ENCODE results near the gene CCDC188.
"Not testable (repeated sequence)": the region's sequence is repeated elsewhere in the genome, so short reads cannot be mapped to it uniquely, and the experiment has no call there.

Gene CCDC188

GRCh38 chr22:20169253-20169822, 18.5 kb upstream of the CCDC188 start:
- no peak for DNase-seq

- no peak for DNase-seq
Measured at GRCh38 chr22:20167643-20168322, 16.9 kb upstream of the CCDC188 start.

GRCh38 chr22:20166703-20167102, 15.8 kb upstream of the CCDC188 start:
- no peak for DNase-seq

GRCh38 chr22:20165913-20166312, 15.1 kb upstream of the CCDC188 start:
- no peak for DNase-seq

GRCh38 chr22:20165421-20165820, 14.6 kb upstream of the CCDC188 start:
- no peak for DNase-seq

GRCh38 chr22:20164863-20165262, 14.0 kb upstream of the CCDC188 start:
- DNase-seq = no peak

DNA sequence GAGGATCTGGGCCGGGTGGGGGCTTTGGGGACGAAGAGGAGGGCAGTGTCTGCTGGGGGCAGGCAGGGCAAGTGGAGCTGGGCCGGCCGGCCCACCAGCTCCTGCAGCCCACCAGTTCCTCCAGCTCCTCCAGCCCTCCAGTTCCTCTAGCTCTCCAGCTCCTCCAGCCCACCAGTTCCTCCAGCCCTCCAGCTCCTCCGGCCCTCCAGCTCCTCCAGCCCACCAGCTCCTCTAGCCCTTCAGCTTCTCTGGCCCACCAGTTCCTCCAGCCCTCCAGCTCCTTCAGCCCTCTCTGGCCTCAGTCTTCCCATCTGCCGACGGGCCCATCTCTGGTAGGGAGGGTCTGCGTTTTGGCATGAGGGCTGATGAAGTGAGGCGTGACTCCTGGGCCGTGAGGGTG, 9.2 kb upstream of the CCDC188 start:
- no peak for DNase-seq

GRCh38 chr22:20159531-20159930, 8.7 kb upstream of the CCDC188 start:
- DNase-seq = not testable (repeated sequence)

- no peak for DNase-seq
Measured at GRCh38 chr22:20159076-20159475, 8.2 kb upstream of the CCDC188 start.

DNA sequence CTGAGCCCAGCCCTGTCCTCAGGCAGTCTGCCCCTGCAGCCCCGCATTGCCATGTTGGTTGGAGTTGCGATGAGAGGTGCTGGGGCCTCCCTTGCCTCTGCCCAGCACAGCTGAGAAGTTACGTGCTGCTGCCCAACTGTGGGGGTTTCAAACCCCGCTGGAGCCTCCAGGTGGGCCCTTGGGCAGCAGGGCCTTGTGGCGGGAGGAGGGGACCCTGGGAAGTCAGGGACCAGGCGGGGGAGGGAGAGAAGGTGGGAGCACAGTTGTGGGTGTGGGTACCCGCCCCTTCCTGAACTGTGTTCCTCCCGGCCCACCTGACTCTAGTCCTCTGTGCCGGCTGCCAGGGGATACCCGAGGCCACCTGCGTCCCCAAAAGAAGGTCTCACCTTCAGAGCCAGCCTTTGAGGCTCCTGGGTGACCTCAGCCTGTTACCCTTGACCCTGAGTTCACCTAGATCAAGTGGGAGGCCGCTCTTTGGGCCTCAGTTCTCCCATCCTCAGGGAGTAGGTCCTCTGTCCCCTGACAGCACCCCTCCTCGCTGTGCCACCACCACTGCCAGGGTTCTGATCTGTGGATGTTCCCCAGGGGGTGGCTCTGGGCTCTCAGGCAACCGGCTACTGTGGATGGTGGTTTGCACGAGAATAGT, 7.7 kb upstream of the CCDC188 start:
- no peak for DNase-seq

DNA sequence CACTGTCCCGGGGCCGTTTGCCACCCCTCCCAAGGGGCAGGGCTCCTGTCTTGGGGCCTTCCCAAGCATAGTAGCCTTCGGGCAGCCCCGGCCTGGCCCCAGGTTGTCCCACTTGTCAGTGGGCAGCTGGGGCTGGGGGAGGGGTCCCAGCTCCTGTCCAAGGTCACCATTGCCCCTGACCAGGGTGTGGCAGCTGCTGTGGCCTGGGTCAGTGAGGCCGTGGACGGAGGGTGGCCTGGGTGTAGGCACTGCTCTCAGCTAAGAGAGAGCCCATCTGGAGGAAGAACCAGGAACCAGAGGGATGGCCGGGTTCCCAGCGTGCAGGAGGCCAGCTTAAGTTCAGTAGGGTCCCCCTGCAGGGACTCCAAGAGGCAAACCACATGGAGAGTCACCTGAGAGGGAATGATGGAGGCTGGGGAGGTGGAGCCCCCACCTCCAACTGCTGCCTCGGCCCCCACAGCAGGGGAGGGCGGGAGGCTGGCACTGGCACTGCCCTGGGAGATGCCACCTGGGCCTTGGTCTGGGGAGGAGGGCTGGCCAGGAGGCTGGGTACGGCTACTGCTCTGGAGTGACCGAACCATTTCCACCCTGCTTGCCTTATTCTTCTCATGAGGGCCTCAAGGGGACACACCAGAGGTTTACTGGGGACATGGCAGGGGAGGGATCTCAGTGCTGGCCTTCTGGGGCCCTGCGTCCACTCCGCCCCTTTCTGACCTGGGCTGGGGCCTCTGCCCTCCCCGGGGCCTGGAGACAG, 6.8 kb upstream of the CCDC188 start:
- no peak for DNase-seq

GRCh38 chr22:20156611-20157429, 6.0 kb upstream of the CCDC188 start:
- DNase-seq = peak; percentile 59 to 60

GRCh38 chr22:20156042-20156389, 5.2 kb upstream of the CCDC188 start:
- no peak for DNase-seq

GRCh38 chr22:20155330-20156041, 4.6 kb upstream of the CCDC188 start:
- DNase-seq = peak; percentile 71 to 81

DNA sequence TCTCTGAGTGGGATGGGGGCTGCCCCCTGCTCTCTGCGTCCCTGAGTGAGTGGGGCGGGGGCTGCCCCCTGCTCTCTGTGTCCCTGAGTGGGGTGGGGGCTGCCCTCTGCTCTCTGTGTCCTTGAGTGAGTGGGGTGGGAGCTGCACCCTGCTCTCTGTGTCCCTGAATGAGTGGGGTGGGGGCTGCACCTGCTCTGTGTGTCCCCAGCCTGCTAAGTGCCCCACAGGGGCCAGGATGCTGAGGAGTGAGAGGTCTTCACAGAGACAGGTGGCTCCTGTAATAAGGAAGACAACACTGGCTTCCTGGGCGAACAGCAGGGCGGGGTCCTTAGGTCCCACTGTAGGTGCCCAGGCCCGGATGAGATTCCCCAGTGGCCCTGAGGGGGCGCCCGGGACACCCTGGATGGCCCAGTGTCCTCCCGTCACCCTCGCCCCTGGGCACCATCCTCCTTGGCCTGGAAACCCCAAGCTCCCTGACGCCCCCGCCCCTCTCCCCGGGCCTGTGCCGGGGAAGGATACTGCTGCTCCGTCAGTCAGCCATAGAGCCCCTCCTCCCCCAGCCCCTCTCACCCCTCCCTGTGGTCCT, 3.8 kb upstream of the CCDC188 start:
- peak; percentile 12 to 25 for DNase-seq

DNA sequence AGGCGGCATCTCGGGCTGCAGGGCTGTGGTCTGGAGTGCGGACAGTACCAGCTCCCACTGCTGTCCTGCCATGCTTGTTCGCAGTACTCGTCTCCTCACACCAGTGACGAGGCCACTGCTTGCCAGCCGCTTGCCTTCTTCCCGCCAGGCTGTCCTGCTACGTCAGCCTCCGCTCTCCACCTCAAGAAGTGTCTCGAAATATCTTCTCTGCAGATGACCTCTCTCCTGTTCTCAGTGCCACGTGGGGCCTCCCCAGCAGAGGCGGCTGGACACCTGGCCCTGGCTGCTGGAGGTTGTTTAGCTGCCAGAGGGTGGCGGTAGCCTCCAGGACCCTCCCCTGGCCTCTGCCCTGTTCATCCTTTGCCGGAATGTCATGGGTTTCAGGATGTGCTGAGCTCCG, 3.1 kb upstream of the CCDC188 start:
- DNase-seq = no peak

DNA sequence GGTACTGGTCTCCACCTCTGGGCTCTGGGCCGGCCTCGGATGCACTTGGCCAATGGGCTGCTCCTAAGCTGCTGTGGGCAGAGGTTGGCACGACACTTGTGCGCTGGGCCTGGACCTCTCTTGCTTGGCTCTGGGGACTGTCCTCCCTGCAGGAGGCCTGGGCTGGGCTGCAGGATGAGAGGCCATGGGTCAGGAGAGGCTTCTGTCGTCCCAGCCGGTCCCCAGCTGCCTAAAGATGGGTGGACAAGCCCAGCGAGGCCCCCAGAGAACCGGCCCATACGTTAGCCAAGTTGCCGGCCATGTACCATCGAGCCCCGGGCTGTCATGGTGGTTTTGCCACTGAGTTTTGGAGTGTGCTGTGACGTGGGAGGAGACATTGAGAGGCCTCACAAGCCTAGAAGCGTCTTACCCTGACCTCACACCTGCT, 1.6 kb upstream of the CCDC188 start:
- no peak for DNase-seq

GRCh38 chr22:20151276-20151588, 377 bp upstream of the CCDC188 start:
- DNase-seq = no peak

DNA sequence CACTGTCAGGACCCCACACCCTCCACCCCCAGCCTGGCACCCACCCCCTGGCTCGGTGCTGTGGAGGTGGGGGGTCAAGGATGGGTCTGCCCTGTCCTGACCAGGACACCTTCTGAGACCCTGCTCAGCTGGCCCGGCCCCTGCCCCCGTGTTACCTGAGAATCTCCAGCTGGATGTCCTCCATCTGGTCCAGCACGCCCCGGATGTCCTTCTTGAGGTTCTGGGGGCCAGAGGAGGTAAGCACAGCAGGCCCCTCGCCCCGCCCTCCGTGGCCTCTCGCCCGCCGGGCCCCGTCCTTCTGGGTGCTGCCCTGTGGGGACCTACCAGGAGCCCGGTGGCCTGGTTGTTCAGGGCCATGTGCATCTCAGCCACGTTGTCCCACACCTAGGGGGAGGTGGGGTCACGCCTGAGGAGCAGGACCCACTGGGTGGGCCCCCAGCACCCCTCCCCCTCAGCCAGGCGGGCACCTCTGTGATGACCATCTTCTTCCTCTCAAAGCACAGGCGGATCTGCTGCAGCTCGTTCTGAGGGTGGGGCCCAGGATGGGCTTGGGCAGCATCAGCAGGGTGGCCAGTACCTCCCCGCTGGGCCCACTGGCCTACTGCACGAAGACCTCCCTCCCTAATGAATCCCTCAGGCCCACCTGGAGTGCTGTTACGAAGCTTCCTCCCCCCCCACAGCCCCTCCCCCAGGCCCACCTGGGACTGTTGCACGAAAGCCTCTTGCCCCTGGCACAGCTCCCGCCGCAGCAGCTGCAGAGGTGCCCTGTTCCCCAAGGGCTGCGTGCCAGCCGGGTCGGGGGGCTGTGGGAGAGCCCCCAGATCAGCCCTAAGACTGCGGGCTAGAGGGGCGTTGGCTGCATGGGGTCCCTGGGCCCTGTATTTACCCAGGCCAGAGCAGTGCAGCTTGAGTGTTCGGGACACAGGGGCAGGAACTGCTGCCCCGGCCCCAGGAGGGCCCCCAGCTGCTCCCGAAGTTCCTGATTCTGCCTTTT, 1.3 kb downstream of the CCDC188 start:
- no peak for DNase-seq

- no peak for DNase-seq
Measured at GRCh38 chr22:20148414-20148813, 2.4 kb downstream of the CCDC188 start.

Measured in NCI-H2081 (cell line).